ENCODE results near the gene NKX2-2. TPM values are rescaled to one million over a fixed set of nuclear protein-coding genes. Genes with fewer than 3 reads are reported as not detected.

NKX2-2 gene
- total RNA-seq, 1 experiment from 2014 or later: not detected

DNA sequence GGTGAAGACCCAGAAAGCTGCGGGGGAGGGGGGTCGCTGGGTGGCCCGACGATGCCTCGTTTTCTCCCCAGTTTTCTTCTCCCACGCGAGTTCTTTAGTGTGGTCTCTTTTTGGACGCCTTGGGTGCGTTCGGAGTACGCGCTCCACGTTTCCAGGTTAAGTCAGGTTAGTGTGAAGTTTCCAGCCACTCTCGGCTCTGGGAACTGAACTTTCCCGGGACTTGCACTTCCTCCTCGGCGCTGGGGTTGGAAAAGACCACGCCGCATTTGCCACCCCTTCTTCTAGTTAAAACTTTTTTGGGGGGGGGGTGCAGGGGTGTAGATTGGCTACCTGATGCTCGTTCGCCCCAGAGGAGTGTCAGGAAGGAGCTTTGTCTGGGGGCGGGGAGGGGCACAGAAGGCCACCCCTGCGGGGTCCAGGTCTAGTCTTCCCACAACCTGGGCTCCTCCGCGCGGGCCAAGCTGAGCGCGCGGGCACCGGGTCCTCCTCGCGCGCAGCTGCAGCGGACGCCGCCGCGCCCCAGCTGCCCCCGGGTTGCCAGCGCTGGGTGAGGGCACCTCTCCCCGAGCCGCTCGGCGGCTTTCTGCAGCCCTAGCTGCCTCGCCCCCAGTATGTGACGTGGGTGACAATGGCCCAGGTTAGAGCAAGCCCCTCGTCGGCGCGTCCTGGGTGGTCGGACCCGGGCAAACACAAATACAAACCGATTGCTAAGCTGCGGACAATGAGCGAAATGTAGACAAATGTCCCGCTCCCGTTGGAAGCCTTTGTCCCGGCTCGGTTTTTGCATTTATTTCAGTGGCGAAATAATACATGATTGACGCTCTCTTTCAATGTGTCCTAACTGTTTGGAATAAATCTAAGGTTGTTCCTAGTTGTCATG lies 1.7 kb upstream of the NKX2-2 start:
- DNase-seq: no peak
- H3K36me3 ChIP-seq (ENCODE audit: low read depth): no peaks in the 10 kb centered on the region
- intact Hi-C loops (cut with micrococcal nuclease; ENCODE audit: unreplicated experiment): no loop called here
- no peak overlapping the region for H3K4me3 ChIP-seq
- H3K4me2 ChIP-seq: no peak overlapping the region
- H3K27ac ChIP-seq: no peak overlapping the region
- H3K4me1 ChIP-seq (replicated peaks; ENCODE audit: insufficient read depth): no peaks in the 10 kb centered on the region
- peaks cover 46% of the 10 kb centered on the region for H3K27me3 ChIP-seq (ENCODE audit: insufficient read depth, low read depth)
- no peaks in the 10 kb centered on the region for H4K20me1 ChIP-seq (ENCODE audit: insufficient read depth)
- no peaks in the 10 kb centered on the region for H3F3A ChIP-seq (ENCODE audit: insufficient read depth, low read depth)
- no peak for TF ChIP-seq EZH2 (IDR thresholded peaks at IDR 0.05; ENCODE audit: low read depth)
- TF ChIP-seq, protein P1, sequence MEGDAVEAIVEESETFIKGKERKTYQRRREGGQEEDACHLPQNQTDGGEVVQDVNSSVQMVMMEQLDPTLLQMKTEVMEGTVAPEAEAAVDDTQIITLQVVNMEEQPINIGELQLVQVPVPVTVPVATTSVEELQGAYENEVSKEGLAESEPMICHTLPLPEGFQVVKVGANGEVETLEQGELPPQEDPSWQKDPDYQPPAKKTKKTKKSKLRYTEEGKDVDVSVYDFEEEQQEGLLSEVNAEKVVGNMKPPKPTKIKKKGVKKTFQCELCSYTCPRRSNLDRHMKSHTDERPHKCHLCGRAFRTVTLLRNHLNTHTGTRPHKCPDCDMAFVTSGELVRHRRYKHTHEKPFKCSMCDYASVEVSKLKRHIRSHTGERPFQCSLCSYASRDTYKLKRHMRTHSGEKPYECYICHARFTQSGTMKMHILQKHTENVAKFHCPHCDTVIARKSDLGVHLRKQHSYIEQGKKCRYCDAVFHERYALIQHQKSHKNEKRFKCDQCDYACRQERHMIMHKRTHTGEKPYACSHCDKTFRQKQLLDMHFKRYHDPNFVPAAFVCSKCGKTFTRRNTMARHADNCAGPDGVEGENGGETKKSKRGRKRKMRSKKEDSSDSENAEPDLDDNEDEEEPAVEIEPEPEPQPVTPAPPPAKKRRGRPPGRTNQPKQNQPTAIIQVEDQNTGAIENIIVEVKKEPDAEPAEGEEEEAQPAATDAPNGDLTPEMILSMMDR (conservative IDR thresholded peaks at IDR 0.05): no peak
- BruUV-seq (replicated peaks): no TSS peak
- ChIA-PET CTCF (no interaction called here), POLR2A (ENCODE audit: unreplicated experiment) (no interaction called here)
- H2AFZ ChIP-seq: no peak overlapping the region
- no peaks in the 10 kb centered on the region for H3K79me2 ChIP-seq (ENCODE audit: low read depth)
- H3K9me2 ChIP-seq (ENCODE audit: insufficient read depth): no peaks in the 10 kb centered on the region
- H3K9me3 ChIP-seq (ENCODE audit: insufficient read depth, low read depth): no peaks in the 10 kb centered on the region

DNA sequence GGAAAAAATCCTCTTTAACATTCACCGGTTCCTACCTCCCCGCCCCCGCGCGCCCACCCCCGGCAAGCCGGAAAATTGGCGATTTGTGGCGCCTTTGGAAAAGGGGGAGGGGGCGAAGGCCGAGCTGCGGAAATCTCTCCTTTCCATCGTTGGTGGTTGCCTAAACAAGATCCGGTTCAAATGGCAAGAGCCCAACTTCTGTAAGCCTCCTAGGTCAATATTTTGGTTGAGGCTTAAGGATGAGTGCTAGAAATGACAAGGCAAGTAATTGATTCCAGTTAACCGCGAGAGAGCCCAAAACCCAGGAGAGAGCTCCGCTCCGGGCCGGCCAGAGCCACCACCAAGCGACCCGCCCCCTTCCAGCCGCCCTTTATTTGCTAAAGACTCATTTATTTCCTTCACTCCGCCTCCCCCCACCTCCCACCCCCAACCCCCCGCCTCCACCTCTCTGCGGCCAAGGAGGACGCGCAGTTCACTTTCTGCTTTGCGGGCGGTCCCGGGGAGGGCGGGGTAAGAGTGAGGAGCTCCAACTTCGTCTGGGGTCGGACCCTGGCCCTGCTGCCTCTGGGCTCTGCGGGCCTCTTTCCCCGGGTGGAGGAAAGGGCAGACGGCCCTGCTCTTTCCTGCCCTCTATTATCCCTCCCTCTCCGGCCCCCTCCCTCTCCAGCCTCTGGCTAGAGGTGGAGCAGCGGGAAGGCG lies 838 bp upstream of the NKX2-2 start:
- TF ChIP-seq, protein P1 (conservative IDR thresholded peaks at IDR 0.05): no peak
- TF ChIP-seq EZH2 (IDR thresholded peaks at IDR 0.05; ENCODE audit: low read depth): no peak
- no peaks in the 10 kb centered on the region for H3K79me2 ChIP-seq (ENCODE audit: low read depth)
- H3K27me3 ChIP-seq (ENCODE audit: insufficient read depth, low read depth): peaks cover 38% of the 10 kb centered on the region
- H3K27ac ChIP-seq: no peak overlapping the region
- no peaks in the 10 kb centered on the region for H3K9me3 ChIP-seq (ENCODE audit: insufficient read depth, low read depth)
- H3K4me3 ChIP-seq: no peak overlapping the region
- ChIA-PET POLR2A (ENCODE audit: unreplicated experiment) (no interaction called here), CTCF (no interaction called here)
- no peak overlapping the region for H2AFZ ChIP-seq
- H4K20me1 ChIP-seq (ENCODE audit: insufficient read depth): no peaks in the 10 kb centered on the region
- BruUV-seq (replicated peaks): no TSS peak
- H3K4me1 ChIP-seq (replicated peaks; ENCODE audit: insufficient read depth): no peaks in the 10 kb centered on the region
- H3K4me2 ChIP-seq: no peak overlapping the region
- DNase-seq: no peak
- H3K9me2 ChIP-seq (ENCODE audit: insufficient read depth): no peaks in the 10 kb centered on the region
- intact Hi-C loops (cut with micrococcal nuclease; ENCODE audit: unreplicated experiment): no loop called here
- H3F3A ChIP-seq (ENCODE audit: insufficient read depth, low read depth): no peaks in the 10 kb centered on the region
- H3K36me3 ChIP-seq (ENCODE audit: low read depth): no peaks in the 10 kb centered on the region

DNA sequence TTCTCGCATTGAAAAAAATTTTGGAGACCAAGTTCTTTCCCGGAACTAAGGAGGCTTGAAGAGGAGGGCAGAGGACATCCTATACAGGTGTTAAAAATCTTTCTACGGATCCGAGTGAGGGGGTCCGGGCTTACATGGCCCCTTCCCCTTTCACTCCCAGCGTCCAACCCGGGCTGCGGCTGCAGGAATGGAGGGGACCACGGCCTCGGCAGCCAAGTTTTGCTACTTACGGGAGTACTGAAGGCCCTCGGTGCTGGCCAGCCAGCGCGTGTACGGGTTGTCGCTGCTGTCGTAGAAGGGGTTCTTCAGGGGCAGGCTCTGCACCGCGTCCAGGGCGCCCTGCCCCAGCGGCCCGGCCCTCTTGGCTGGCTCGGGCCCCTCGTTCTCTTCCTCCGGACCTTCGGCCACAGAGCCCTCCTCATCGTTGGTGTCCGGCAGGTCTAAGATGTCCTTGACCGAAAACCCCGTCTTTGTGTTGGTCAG lies 642 bp downstream of the NKX2-2 start:
- H3K4me2 ChIP-seq: no peak overlapping the region
- H2AFZ ChIP-seq: no peak overlapping the region
- TF ChIP-seq, protein P1 (conservative IDR thresholded peaks at IDR 0.05): no peak
- TF ChIP-seq EZH2 (IDR thresholded peaks at IDR 0.05; ENCODE audit: low read depth): no peak
- no peaks in the 10 kb centered on the region for H3K36me3 ChIP-seq (ENCODE audit: low read depth)
- H3K79me2 ChIP-seq (ENCODE audit: low read depth): no peaks in the 10 kb centered on the region
- no peaks in the 10 kb centered on the region for H4K20me1 ChIP-seq (ENCODE audit: insufficient read depth)
- intact Hi-C loops (cut with micrococcal nuclease; ENCODE audit: unreplicated experiment): no loop called here
- no peak overlapping the region for H3K4me3 ChIP-seq
- DNase-seq: no peak
- H3K4me1 ChIP-seq (replicated peaks; ENCODE audit: insufficient read depth): no peaks in the 10 kb centered on the region
- no peaks in the 10 kb centered on the region for H3F3A ChIP-seq (ENCODE audit: insufficient read depth, low read depth)
- no peaks in the 10 kb centered on the region for H3K9me2 ChIP-seq (ENCODE audit: insufficient read depth)
- H3K9me3 ChIP-seq (ENCODE audit: insufficient read depth, low read depth): no peaks in the 10 kb centered on the region
- H3K27me3 ChIP-seq (ENCODE audit: insufficient read depth, low read depth): peaks cover 23% of the 10 kb centered on the region
- H3K27ac ChIP-seq: no peak overlapping the region
- BruUV-seq (replicated peaks): no TSS peak
- ChIA-PET CTCF (no interaction called here), POLR2A (ENCODE audit: unreplicated experiment) (no interaction called here)

Data from PC-9 (cell line).